A549 (cell line): ENCODE measurements around the gene SSTR3. TPM values are rescaled to one million over a fixed set of nuclear protein-coding genes. Genes with fewer than 3 reads are reported as not detected.
A peak's percentile ranks its signal among the peaks of the same experiment; 100 is the strongest.

Experiments used
- ATAC-seq, 2 experiments: fragments of 200-7000 bp in 1 of 2; fragments of >200 bp in 1 of 2; cut with Nextera tagmentation in 1 of 2; cut with Tn5 transposase in 1 of 2; 3 replicates each; pipeline versions ENCODE4 v1.8.0 to v1.9.1; 2018 to 2020; ENCODE audit warnings: mild to moderate bottlenecking in 1 of 2, moderate library complexity in 1 of 2
- CTCF ChIA-PET: fragments of 300-600 bp; sonication (Branson Sonifier 250); formaldehyde crosslinking; extraction: SDS; loops from one replicate; lab custom pipeline; 2021; ENCODE audit warnings: antibody characterized with exemption, inconsistent platforms; lab: Yijun Ruan, JAX
- POLR2A ChIA-PET: fragments of 350-600 bp; formaldehyde crosslinking; extraction: SDS; loops from one replicate; lab custom pipeline; 2021; ENCODE audit warnings: antibody characterized with exemption, inconsistent platforms; lab: Yijun Ruan, JAX
- DNase-seq, 2 experiments: peaks; one replicate each; pipeline versions ENCODE4 v3.0.0 to v3.0.0-alpha.2; 2011 to 2016; ENCODE audit warnings: low read depth in 1 of 2, low spot score in 1 of 2
- FAIRE-seq: peaks from 2 replicates; lab custom pipeline; 2011; peaks lifted over from hg19 to GRCh38; lab: Jason Lieb, UNC
- H3K27ac ChIP-seq, 2 experiments: fragments of >200 bp; sonication (Bioruptor Twin); formaldehyde crosslinking; 3 replicates each; pipeline ENCODE4 v1.5.1; 2016 to 2017
- H3K4me1 ChIP-seq: fragments of >200 bp; sonication (Bioruptor Twin); formaldehyde crosslinking; 3 replicates; pipeline ENCODE4 v1.6.1; 2016
- H3K4me2 ChIP-seq: fragments of >200 bp; sonication (Bioruptor Twin); formaldehyde crosslinking; 3 replicates; pipeline ENCODE4 v1.6.1; 2016
- H3K4me3 ChIP-seq: fragments of >200 bp; sonication (Bioruptor Twin); formaldehyde crosslinking; 3 replicates; pipeline ENCODE4 v1.5.1; 2016
- H3K9me3 ChIP-seq: fragments of >200 bp; sonication (Bioruptor Twin); formaldehyde crosslinking; 3 replicates; pipeline ENCODE4 v1.6.1; 2016
- BHLHE40 ChIP-seq: IDR thresholded peaks from 2 replicates; pipeline ENCODE4 v1.6.1; 2012; ENCODE audit warnings: low read depth, low read length, inconsistent platforms
- CBX2 ChIP-seq: fragments of 200-600 bp; sonication (generic); IDR thresholded peaks from 2 replicates; pipeline ENCODE4 v1.6.1; 2016; ENCODE audit warnings: low read depth, mild to moderate bottlenecking, borderline replicate concordance
- CHD4 ChIP-seq: fragments of 200-600 bp; sonication (generic); IDR thresholded peaks from 2 replicates; pipeline ENCODE4 v1.6.1; 2016; ENCODE audit warnings: antibody characterized with exemption, mild to moderate bottlenecking, borderline replicate concordance
- EHF ChIP-seq: fragments of 250-450 bp; sonication (Bioruptor Pico); IDR thresholded peaks from 2 replicates; pipeline ENCODE4 v1.5.0; 2020; ENCODE audit warnings: mild to moderate bottlenecking
- ESRRA ChIP-seq: fragments of 150-350 bp; IDR thresholded peaks from 2 replicates; pipeline ENCODE4 v1.6.1; 2014; ENCODE audit warnings: mild to moderate bottlenecking, low read length, borderline replicate concordance
- FOSL2 ChIP-seq, 2 experiments: fragments of 450-650 bp in 1 of 2; fragments of >200 bp in 1 of 2; sonication (Bioruptor Twin) in 1 of 2; formaldehyde crosslinking; IDR thresholded peaks; 2 replicates each; pipeline versions ENCODE4 v1.5.0 to v1.6.1; 2016 to 2020; ENCODE audit warnings: mild to moderate bottlenecking in 1 of 2, moderate library complexity in 1 of 2
- HDAC2 ChIP-seq: fragments of 200-600 bp; sonication (generic); IDR thresholded peaks from 2 replicates; pipeline ENCODE4 v1.6.1; 2016
- HEYL ChIP-seq: fragments of 250-450 bp; sonication (Bioruptor Pico); IDR thresholded peaks from 2 replicates; pipeline ENCODE4 v1.8.0; 2021; ENCODE audit warnings: mild to moderate bottlenecking, moderate library complexity
- HOXA7 ChIP-seq: fragments of 250-450 bp; sonication (Bioruptor Pico); IDR thresholded peaks from 2 replicates; pipeline ENCODE4 v1.5.0; 2020; ENCODE audit warnings: mild to moderate bottlenecking, moderate library complexity
- HOXB13 ChIP-seq: fragments of 250-450 bp; sonication (Bioruptor Pico); IDR thresholded peaks from 2 replicates; pipeline ENCODE4 v1.5.0; 2020; ENCODE audit warnings: low read depth, mild to moderate bottlenecking, moderate library complexity
- HOXB5 ChIP-seq: fragments of 250-450 bp; sonication (Bioruptor Pico); IDR thresholded peaks from 2 replicates; pipeline ENCODE4 v1.5.0; 2020; ENCODE audit warnings: mild to moderate bottlenecking, moderate library complexity
- JUNB ChIP-seq: fragments of >200 bp; sonication (Bioruptor Twin); formaldehyde crosslinking; IDR thresholded peaks from 2 replicates; pipeline ENCODE4 v1.6.1; 2016
- MYC ChIP-seq: IDR thresholded peaks from 2 replicates; pipeline ENCODE4 v1.6.1; 2012; ENCODE audit warnings: mild to moderate bottlenecking, inconsistent platforms, low read length, improper control_type of control experiment, borderline replicate concordance
- NPAS2 ChIP-seq: fragments of 250-450 bp; sonication (Bioruptor Pico); IDR thresholded peaks from 2 replicates; pipeline ENCODE4 v1.8.0; 2022; ENCODE audit warnings: mild to moderate bottlenecking, moderate library complexity, borderline replicate concordance
- NR3C1 ChIP-seq: fragments of >200 bp; sonication (Bioruptor Twin); formaldehyde crosslinking; IDR thresholded peaks from 3 replicates; pipeline ENCODE4 v1.6.1; 2017
- PHF8 ChIP-seq: fragments of 200-600 bp; sonication (generic); IDR thresholded peaks from 2 replicates; pipeline ENCODE4 v1.6.1; 2016; ENCODE audit warnings: low read depth, mild to moderate bottlenecking, antibody characterized with exemption, moderate library complexity, borderline replicate concordance
- POLR2A ChIP-seq: IDR thresholded peaks from 2 replicates; pipeline ENCODE4 v1.6.1; 2012; ENCODE audit warnings: mild to moderate bottlenecking, low read length
- RCOR1 ChIP-seq: fragments of 150-350 bp; IDR thresholded peaks from 2 replicates; pipeline ENCODE4 v1.6.1; 2014; ENCODE audit warnings: antibody characterized with exemption, low read length, low read depth
- SREBF2 ChIP-seq: fragments of 450-650 bp; IDR thresholded peaks from 2 replicates; pipeline ENCODE4 v1.6.1; 2014; ENCODE audit warnings: mild to moderate bottlenecking, moderate library complexity
- TFCP2L1 ChIP-seq: fragments of 250-450 bp; sonication (Bioruptor Pico); IDR thresholded peaks from 2 replicates; pipeline ENCODE4 v1.5.0; 2021; ENCODE audit warnings: mild to moderate bottlenecking
- TP53 ChIP-seq: fragments of 250-450 bp; sonication (Bioruptor Pico); IDR thresholded peaks from 2 replicates; pipeline ENCODE4 v1.5.0; 2021; ENCODE audit warnings: mild to moderate bottlenecking, moderate library complexity
- ZSCAN20 ChIP-seq: fragments of 250-450 bp; sonication (Bioruptor Pico); IDR thresholded peaks from 2 replicates; pipeline ENCODE4 v1.8.0; 2022; ENCODE audit warnings: mild to moderate bottlenecking, moderate library complexity
- WGBS: methylation state at CpG from one replicate; pipeline ENCODE4 v1.1.6; 2017; ENCODE audit errors: missing lambda C conversion rate; 5-methylcytosine and 5-hydroxymethylcytosine counted together
- polyA plus RNA-seq, 4 experiments: library from polyadenylated mRNA; depleted of rRNA in 3 of 4; stranded (reverse); fragments of >200 nt; fragmentation: RNase III in 1 of 4; extraction: RNeasy Plus Mini Kit Qiagen cat#74134 plus additional on column Dnase treatment in 1 of 4; gene quantifications; 2 replicates in 3 of 4; 3 replicates in 1 of 4; pipeline ENCODE4 v1.2.3, GENCODE V29; 2011 to 2017
- TF ChIP-seq, protein P1 (sequence below): fragments of 250-450 bp; sonication (Bioruptor Pico); IDR thresholded peaks from 2 replicates; pipeline ENCODE4 v1.5.0; 2020; ENCODE audit warnings: low read depth, mild to moderate bottlenecking, moderate library complexity
- TF ChIP-seq, protein P2 (sequence below): fragments of 150-350 bp; IDR thresholded peaks from 2 replicates; pipeline ENCODE4 v1.6.1; 2014; ENCODE audit warnings: low read depth, mild to moderate bottlenecking, low read length
- TF ChIP-seq, protein P3 (sequence below): IDR thresholded peaks from 2 replicates; pipeline ENCODE4 v1.6.1; 2012; ENCODE audit warnings: low read depth, borderline replicate concordance
- TF ChIP-seq, protein P4 (sequence below): fragments of 250-450 bp; sonication (Bioruptor Pico); IDR thresholded peaks from 2 replicates; pipeline ENCODE4 v1.5.0; 2021; ENCODE audit warnings: mild to moderate bottlenecking, moderate library complexity, borderline replicate concordance
- TF ChIP-seq, protein P5 (sequence below): fragments of 200-600 bp; sonication (generic); IDR thresholded peaks from 2 replicates; pipeline ENCODE4 v1.6.1; 2016; ENCODE audit warnings: antibody characterized with exemption, mild to moderate bottlenecking, moderate library complexity
- TF ChIP-seq, protein P6 (sequence below): IDR thresholded peaks from 2 replicates; pipeline ENCODE4 v1.6.1; 2012

The SSTR3 gene
- polyA plus RNA-seq, 2 of the 4 experiments (the other 2 are of a cell fraction), result not detected

DNA sequence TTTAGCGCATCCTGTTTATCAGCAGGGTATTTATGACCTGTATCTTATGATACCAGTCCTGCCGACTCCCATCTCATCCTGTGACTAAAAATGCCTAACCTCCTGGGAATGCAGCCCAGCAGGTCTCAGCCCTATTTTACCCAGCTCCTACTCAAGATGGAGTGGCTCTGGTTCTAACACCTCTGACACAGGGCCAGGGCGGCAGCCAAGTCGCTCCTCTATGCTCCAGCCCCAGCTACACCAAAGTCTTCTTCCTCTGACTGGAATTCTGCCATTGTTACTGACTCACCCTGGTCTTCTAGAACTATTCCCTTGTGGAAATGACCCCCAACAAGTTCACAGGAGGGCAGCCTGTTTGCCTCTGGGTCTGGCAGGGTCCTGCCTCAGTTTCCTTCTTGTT, 16.4 kb downstream of the SSTR3 start:
- TF ChIP-seq POLR2A (no peak), HOXB5 (CRISPR knock-in tag) (peak; percentile 90), CHD4 (no peak), HEYL (CRISPR knock-in tag) (peak; percentile 85), HOXB13 (CRISPR knock-in tag) (peak; percentile 83), NR3C1 (no peak), TFCP2L1 (CRISPR knock-in tag) (no peak), ZSCAN20 (CRISPR knock-in tag) (peak; percentile 74; the same call in 1 of the 2 replicates), TP53 (CRISPR knock-in tag) (no peak), HOXA7 (CRISPR knock-in tag) (peak; percentile 46; the same call in 1 of the 2 replicates), FOSL2 (IDR thresholded peaks at IDR 0.05) (no peak), FOSL2 (CRISPR knock-in tag; IDR thresholded peaks at IDR 0.05) (0 out of 2 replicates have a peak, but pooled peaks have one; percentile 6), EHF (CRISPR knock-in tag) (peak; percentile 84; the same call in 1 of the 2 replicates)
- TF ChIP-seq, protein P1, sequence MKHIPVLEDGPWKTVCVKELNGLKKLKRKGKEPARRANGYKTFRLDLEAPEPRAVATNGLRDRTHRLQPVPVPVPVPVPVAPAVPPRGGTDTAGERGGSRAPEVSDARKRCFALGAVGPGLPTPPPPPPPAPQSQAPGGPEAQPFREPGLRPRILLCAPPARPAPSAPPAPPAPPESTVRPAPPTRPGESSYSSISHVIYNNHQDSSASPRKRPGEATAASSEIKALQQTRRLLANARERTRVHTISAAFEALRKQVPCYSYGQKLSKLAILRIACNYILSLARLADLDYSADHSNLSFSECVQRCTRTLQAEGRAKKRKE (CRISPR knock-in tag), result peak; percentile 85; the same call in 1 of the 2 replicates
- TF ChIP-seq, protein P2, sequence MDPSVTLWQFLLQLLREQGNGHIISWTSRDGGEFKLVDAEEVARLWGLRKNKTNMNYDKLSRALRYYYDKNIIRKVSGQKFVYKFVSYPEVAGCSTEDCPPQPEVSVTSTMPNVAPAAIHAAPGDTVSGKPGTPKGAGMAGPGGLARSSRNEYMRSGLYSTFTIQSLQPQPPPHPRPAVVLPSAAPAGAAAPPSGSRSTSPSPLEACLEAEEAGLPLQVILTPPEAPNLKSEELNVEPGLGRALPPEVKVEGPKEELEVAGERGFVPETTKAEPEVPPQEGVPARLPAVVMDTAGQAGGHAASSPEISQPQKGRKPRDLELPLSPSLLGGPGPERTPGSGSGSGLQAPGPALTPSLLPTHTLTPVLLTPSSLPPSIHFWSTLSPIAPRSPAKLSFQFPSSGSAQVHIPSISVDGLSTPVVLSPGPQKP, result no peak
- peak overlapping the region; percentile 20; the same call in 1 of the 3 replicates for H3K4me3 ChIP-seq
- ChIA-PET CTCF (interaction anchor here (7.6 kb wide), 1 partner anchor 32 kb away, joined by 126 read pairs; no protein-coding TSS in a partner anchor), POLR2A (no interaction called here)
- no peaks in the 10 kb centered on the region for H3K9me3 ChIP-seq
- peak overlapping the region; percentile 99 to 100 for H3K27ac ChIP-seq
- no peak for FAIRE-seq
- WGBS, result 91% methylated on average over 4 of the region's 4 CpGs
- H3K4me1 ChIP-seq, result peaks cover 83% of the 10 kb centered on the region
- no peak for DNase-seq
- ATAC-seq, result no peak
- H3K4me2 ChIP-seq, result peak overlapping the region; percentile 98

DNA sequence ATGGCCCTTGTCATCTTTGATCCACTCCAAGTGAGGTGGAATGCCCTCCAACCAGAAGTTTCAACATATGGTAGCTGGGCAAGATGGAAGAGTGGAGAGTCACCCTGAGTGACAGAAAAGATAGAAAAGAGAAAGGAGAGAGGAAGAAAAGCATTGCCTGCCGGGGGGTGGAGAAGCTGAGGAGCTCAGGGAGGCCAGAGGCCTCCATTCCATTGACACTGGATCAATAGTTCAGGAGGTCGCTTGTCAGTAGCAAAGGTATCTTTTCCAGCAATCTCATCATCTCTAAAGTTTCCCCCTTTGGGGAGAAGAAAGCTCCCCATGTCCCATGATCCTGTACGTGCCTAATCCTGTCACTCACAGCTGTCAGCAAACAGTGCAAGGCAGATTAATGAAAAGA, 17.5 kb downstream of the SSTR3 start:
- Histone ChIP-seq H3K4me2 (no peak overlapping the region), H3K27ac (peak overlapping the region; percentile 99 to 100), H3K4me1 (peaks cover 83% of the 10 kb centered on the region), H3K4me3 (no peak overlapping the region), H3K9me3 (no peaks in the 10 kb centered on the region)
- POLR2A ChIA-PET, result no interaction called here
- WGBS, result 93% methylated on average over 3 of the region's 3 CpGs
- CTCF ChIA-PET, result interaction anchor here (0.8 to 4.1 kb wide), 2 partner anchors 28 to 263 kb away, joined by 3 to 19 read pairs; no protein-coding TSS in a partner anchor
- no peak for FAIRE-seq
- ATAC-seq, result no peak
- no peak for DNase-seq
- TF ChIP-seq RCOR1, result no peak
- TF ChIP-seq, protein P3, sequence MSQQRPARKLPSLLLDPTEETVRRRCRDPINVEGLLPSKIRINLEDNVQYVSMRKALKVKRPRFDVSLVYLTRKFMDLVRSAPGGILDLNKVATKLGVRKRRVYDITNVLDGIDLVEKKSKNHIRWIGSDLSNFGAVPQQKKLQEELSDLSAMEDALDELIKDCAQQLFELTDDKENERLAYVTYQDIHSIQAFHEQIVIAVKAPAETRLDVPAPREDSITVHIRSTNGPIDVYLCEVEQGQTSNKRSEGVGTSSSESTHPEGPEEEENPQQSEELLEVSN, result no peak
- TF ChIP-seq, protein P4, sequence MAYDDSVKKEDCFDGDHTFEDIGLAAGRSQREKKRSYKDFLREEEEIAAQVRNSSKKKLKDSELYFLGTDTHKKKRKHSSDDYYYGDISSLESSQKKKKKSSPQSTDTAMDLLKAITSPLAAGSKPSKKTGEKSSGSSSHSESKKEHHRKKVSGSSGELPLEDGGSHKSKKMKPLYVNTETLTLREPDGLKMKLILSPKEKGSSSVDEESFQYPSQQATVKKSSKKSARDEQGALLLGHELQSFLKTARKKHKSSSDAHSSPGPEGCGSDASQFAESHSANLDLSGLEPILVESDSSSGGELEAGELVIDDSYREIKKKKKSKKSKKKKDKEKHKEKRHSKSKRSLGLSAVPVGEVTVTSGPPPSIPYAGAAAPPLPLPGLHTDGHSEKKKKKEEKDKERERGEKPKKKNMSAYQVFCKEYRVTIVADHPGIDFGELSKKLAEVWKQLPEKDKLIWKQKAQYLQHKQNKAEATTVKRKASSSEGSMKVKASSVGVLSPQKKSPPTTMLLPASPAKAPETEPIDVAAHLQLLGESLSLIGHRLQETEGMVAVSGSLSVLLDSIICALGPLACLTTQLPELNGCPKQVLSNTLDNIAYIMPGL, result no peak
- TF ChIP-seq, protein P5, sequence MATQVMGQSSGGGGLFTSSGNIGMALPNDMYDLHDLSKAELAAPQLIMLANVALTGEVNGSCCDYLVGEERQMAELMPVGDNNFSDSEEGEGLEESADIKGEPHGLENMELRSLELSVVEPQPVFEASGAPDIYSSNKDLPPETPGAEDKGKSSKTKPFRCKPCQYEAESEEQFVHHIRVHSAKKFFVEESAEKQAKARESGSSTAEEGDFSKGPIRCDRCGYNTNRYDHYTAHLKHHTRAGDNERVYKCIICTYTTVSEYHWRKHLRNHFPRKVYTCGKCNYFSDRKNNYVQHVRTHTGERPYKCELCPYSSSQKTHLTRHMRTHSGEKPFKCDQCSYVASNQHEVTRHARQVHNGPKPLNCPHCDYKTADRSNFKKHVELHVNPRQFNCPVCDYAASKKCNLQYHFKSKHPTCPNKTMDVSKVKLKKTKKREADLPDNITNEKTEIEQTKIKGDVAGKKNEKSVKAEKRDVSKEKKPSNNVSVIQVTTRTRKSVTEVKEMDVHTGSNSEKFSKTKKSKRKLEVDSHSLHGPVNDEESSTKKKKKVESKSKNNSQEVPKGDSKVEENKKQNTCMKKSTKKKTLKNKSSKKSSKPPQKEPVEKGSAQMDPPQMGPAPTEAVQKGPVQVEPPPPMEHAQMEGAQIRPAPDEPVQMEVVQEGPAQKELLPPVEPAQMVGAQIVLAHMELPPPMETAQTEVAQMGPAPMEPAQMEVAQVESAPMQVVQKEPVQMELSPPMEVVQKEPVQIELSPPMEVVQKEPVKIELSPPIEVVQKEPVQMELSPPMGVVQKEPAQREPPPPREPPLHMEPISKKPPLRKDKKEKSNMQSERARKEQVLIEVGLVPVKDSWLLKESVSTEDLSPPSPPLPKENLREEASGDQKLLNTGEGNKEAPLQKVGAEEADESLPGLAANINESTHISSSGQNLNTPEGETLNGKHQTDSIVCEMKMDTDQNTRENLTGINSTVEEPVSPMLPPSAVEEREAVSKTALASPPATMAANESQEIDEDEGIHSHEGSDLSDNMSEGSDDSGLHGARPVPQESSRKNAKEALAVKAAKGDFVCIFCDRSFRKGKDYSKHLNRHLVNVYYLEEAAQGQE, result no peak
- TF ChIP-seq, protein P6, sequence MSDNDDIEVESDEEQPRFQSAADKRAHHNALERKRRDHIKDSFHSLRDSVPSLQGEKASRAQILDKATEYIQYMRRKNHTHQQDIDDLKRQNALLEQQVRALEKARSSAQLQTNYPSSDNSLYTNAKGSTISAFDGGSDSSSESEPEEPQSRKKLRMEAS, result no peak
- no peak for TF ChIP-seq ESRRA
- TF ChIP-seq JUNB, result no peak
- TF ChIP-seq CBX2, result no peak
- TF ChIP-seq MYC, result no peak
- no peak for TF ChIP-seq EHF (CRISPR knock-in tag)
- no peak for TF ChIP-seq HDAC2
- TF ChIP-seq SREBF2, result no peak
- TF ChIP-seq, protein P2, result no peak
- no peak for TF ChIP-seq PHF8
- no peak for TF ChIP-seq BHLHE40
- TF ChIP-seq NPAS2, result no peak
- no peak for TF ChIP-seq CHD4
